ENCODE data around the gene FRS3.

Gene FRS3

GRCh38 chr6:41779788-41780550, at the start of gene FRS3:
Gene FRS3 (minus strand): TSS chr6:41779900. CDS start chr6:41776987, 2,913 bp downstream.
- TF ChIP-seq CTCF (IDR thresholded peaks at IDR 0.05; ENCODE audit: borderline replicate concordance, insufficient read depth, low read depth, low read length): peak; percentile 98
- peak within 1 kb of the TSS; percentile 62 for H3K4me3 ChIP-seq (ENCODE audit: low read depth, low read length)

- no peak for TF ChIP-seq CTCF (IDR thresholded peaks at IDR 0.05; ENCODE audit: borderline replicate concordance, insufficient read depth, low read depth, low read length)
- H3K4me3 ChIP-seq (ENCODE audit: low read depth, low read length): no peak overlapping the region
Observed at GRCh38 chr6:41826343-41827022, 46.8 kb upstream of the FRS3 start.

GRCh38 chr6:41824571-41825569, 45.2 kb upstream of the FRS3 start:
- H3K4me3 ChIP-seq (ENCODE audit: low read depth, low read length): no peak overlapping the region
- no peak for TF ChIP-seq CTCF (IDR thresholded peaks at IDR 0.05; ENCODE audit: borderline replicate concordance, insufficient read depth, low read depth, low read length)

GRCh38 chr6:41823178-41823577, 43.5 kb upstream of the FRS3 start:
- no peak overlapping the region for H3K4me3 ChIP-seq (ENCODE audit: low read depth, low read length)
- TF ChIP-seq CTCF (IDR thresholded peaks at IDR 0.05; ENCODE audit: borderline replicate concordance, insufficient read depth, low read depth, low read length): no peak

- no peak overlapping the region for H3K4me3 ChIP-seq (ENCODE audit: low read depth, low read length)
- no peak for TF ChIP-seq CTCF (IDR thresholded peaks at IDR 0.05; ENCODE audit: borderline replicate concordance, insufficient read depth, low read depth, low read length)
Observed at GRCh38 chr6:41822021-41822420, 42.3 kb upstream of the FRS3 start.

GRCh38 chr6:41821266-41821665, 41.6 kb upstream of the FRS3 start:
- H3K4me3 ChIP-seq (ENCODE audit: low read depth, low read length): no peak overlapping the region
- no peak for TF ChIP-seq CTCF (IDR thresholded peaks at IDR 0.05; ENCODE audit: borderline replicate concordance, insufficient read depth, low read depth, low read length)
